ENCODE data around the gene ABCB11. TPM values are rescaled to one million over a fixed set of nuclear protein-coding genes. Genes with fewer than 3 reads are reported as not detected.

The ABCB11 gene
- total RNA-seq, 3 donors from 2014 or later (not counting 1 experiment from before 2014, with no cell fraction given), result 0.07 to 0.48 (median 0.07) TPM

- 41% methylated on average over 21 of the region's 21 CpGs for WGBS (ENCODE audit: insufficient coverage)
- Histone ChIP-seq H3K4me3 (ENCODE audit: low read length) (no peak overlapping the region), H3K36me3 (ENCODE audit: control insufficient read depth, insufficient read depth, low read length) (no peaks in the 10 kb centered on the region), H3K4me1 (ENCODE audit: control insufficient read depth, insufficient read depth, low read length) (peaks cover 4% of the 10 kb centered on the region), H3K9me3 (ENCODE audit: control insufficient read depth, insufficient read depth, low read length) (no peaks in the 10 kb centered on the region), H3K27me3 (ENCODE audit: control insufficient read depth, insufficient read depth, low read length) (peaks cover 11% of the 10 kb centered on the region), H3K27ac (ENCODE audit: low read length) (no peak overlapping the region)
- Mint-ChIP-seq H3K27ac (no peak overlapping the region), H3K27me3 (ENCODE audit: low read depth in 2 of 2) (peaks cover 26 to 50% of the 10 kb centered on the region in 2 donors), H3K4me3 (no peak overlapping the region), H3K4me1 (peaks cover 5 to 6% of the 10 kb centered on the region in 2 donors), H3K9me3 (no peaks in the 10 kb centered on the region), H3K36me3 (no peaks in the 10 kb centered on the region)
- no peak for TF ChIP-seq CTCF (IDR thresholded peaks at IDR 0.05)
- ATAC-seq, result peak in 1 of 3 donors; percentile 40
- intact Hi-C loops (cut with micrococcal nuclease), result no loop called here
- no peak for DNase-seq
These were observed 118.2 kb downstream of the ABCB11 start for GRCh38 chr2:168912901-168913369.

GRCh38 chr2:168912466-168912865, 118.7 kb downstream of the ABCB11 start:
- ATAC-seq (no peak), DNase-seq (no peak)
- Mint-ChIP-seq H3K36me3 (no peaks in the 10 kb centered on the region), H3K27ac (no peak overlapping the region), H3K4me1 (peaks cover 5 to 6% of the 10 kb centered on the region in 2 donors), H3K9me3 (no peaks in the 10 kb centered on the region), H3K4me3 (no peak overlapping the region), H3K27me3 (ENCODE audit: low read depth in 2 of 2) (peaks cover 30 to 54% of the 10 kb centered on the region in 2 donors)
- Histone ChIP-seq H3K4me3 (ENCODE audit: low read length) (no peak overlapping the region), H3K9me3 (ENCODE audit: control insufficient read depth, insufficient read depth, low read length) (no peaks in the 10 kb centered on the region), H3K27ac (ENCODE audit: low read length) (no peak overlapping the region), H3K27me3 (ENCODE audit: control insufficient read depth, insufficient read depth, low read length) (peaks cover 11% of the 10 kb centered on the region), H3K36me3 (ENCODE audit: control insufficient read depth, insufficient read depth, low read length) (no peaks in the 10 kb centered on the region), H3K4me1 (ENCODE audit: control insufficient read depth, insufficient read depth, low read length) (peaks cover 4% of the 10 kb centered on the region)
- TF ChIP-seq CTCF (IDR thresholded peaks at IDR 0.05), result no peak
- WGBS (ENCODE audit: insufficient coverage), result 51% methylated on average over 6 of the region's 6 CpGs
- intact Hi-C loops (cut with micrococcal nuclease), result no loop called here

DNA sequence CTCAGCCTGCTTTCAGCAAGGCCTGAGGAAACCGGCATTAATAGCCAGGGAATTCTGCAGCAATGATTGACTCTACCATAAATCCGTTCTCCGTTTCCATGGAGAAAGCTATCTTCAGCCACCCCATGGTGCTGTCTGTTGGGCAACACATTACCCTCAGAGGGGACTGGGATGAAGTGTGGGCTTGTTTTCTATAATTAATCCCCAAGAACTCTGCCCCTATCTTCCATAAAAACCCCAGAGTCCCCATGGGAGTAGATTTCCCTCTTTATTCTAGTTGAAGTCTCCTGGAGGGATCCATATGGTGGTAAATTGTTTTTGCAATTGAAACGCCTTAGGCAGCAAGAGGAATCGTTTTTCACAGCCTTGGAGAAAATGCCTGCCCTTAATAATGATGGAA, 120.8 kb downstream of the ABCB11 start:
- Mint-ChIP-seq H3K36me3 (no peaks in the 10 kb centered on the region), H3K4me3 (no peak overlapping the region), H3K27me3 (ENCODE audit: low read depth in 2 of 2) (peaks cover 41 to 70% of the 10 kb centered on the region in 2 donors), H3K9me3 (no peaks in the 10 kb centered on the region), H3K4me1 (peaks cover 5 to 6% of the 10 kb centered on the region in 2 donors), H3K27ac (no peak overlapping the region)
- no peak for ATAC-seq
- peaks cover 11% of the 10 kb centered on the region for H3K27me3 ChIP-seq (ENCODE audit: control insufficient read depth, insufficient read depth, low read length)
- intact Hi-C loops (cut with micrococcal nuclease), result no loop called here
- no peak for TF ChIP-seq CTCF (IDR thresholded peaks at IDR 0.05)
- H3K36me3 ChIP-seq (ENCODE audit: control insufficient read depth, insufficient read depth, low read length), result no peaks in the 10 kb centered on the region
- 84% methylated on average over 5 of the region's 5 CpGs for WGBS (ENCODE audit: insufficient coverage)
- DNase-seq, result no peak
- H3K9me3 ChIP-seq (ENCODE audit: control insufficient read depth, insufficient read depth, low read length), result no peaks in the 10 kb centered on the region
- H3K4me3 ChIP-seq (ENCODE audit: low read length), result no peak overlapping the region
- peaks cover 4% of the 10 kb centered on the region for H3K4me1 ChIP-seq (ENCODE audit: control insufficient read depth, insufficient read depth, low read length)
- H3K27ac ChIP-seq (ENCODE audit: low read length), result no peak overlapping the region
